K562 (cell line): ENCODE data around the gene LYAR. TPM values are rescaled to one million over a fixed set of nuclear protein-coding genes. Genes with fewer than 3 reads are reported as not detected.

Source experiments
- ATF7 ChIP-seq: fragments of 450-650 bp; IDR thresholded peaks from 2 replicates; pipeline ENCODE4 v1.7.1; 2014; ENCODE audit warnings: mild to moderate bottlenecking, moderate library complexity
- CBX8 ChIP-seq: fragments of 200-600 bp; sonication (generic); IDR thresholded peaks from 2 replicates; pipeline ENCODE4 v1.6.1; 2012; ENCODE audit warnings: borderline replicate concordance, mixed run types, low read depth, mild to moderate bottlenecking, moderate library complexity, mixed read lengths, low read length, control low read depth, inconsistent platforms; ENCODE audit not compliant: poor library complexity, severe bottlenecking; ENCODE audit errors: extremely low read depth
- E2F8 ChIP-seq: fragments of 450-650 bp; IDR thresholded peaks from 2 replicates; pipeline ENCODE4 v1.7.1; 2018; ENCODE audit warnings: mild to moderate bottlenecking, low read depth; ENCODE audit not compliant: partially characterized antibody
- HDAC1 ChIP-seq, 2 experiments: fragments of 450-650 bp; IDR thresholded peaks; 2 replicates each; pipeline ENCODE4 v1.6.1; 2016 to 2017; ENCODE audit warnings: inconsistent platforms in 1 of 2, mild to moderate bottlenecking in 1 of 2, moderate library complexity in 1 of 2
- MXI1 ChIP-seq: IDR thresholded peaks from 2 replicates; pipeline ENCODE4 v1.6.1; 2011; ENCODE audit warnings: low read depth, mild to moderate bottlenecking, improper control_type of control experiment, low read length
- NR1H2 ChIP-seq: sonication (generic); formaldehyde crosslinking; IDR thresholded peaks from 2 replicates; pipeline ENCODE4 v1.4.0; 2020; ENCODE audit warnings: mild to moderate bottlenecking, missing genetic modification reagents
- RUNX1 ChIP-seq: sonication (generic); IDR thresholded peaks from 2 replicates; pipeline ENCODE4 v1.6.1; 2016; ENCODE audit warnings: antibody characterized with exemption, low read depth
- SAFB ChIP-seq: fragments of 200-400 bp; formaldehyde crosslinking; IDR thresholded peaks from 2 replicates; pipeline ENCODE4 v1.6.1; 2017; ENCODE audit warnings: low read depth, low read length, borderline replicate concordance
- SIN3B ChIP-seq: fragments of 450-650 bp; IDR thresholded peaks from 2 replicates; pipeline ENCODE4 v1.6.1; 2017; ENCODE audit warnings: low read depth, mild to moderate bottlenecking, moderate library complexity
- TCF15 ChIP-seq: fragments of 250-450 bp; sonication (Bioruptor Pico); IDR thresholded peaks from 2 replicates; pipeline ENCODE4 v1.8.0; 2022; ENCODE audit warnings: moderate library complexity, mild to moderate bottlenecking, inconsistent platforms
- TFAM ChIP-seq: fragments of 250-450 bp; sonication (Bioruptor Pico); conservative IDR thresholded peaks from 2 replicates; pipeline ENCODE4 v1.5.0; 2021; ENCODE audit warnings: mild to moderate bottlenecking, moderate library complexity
- TRIM24 ChIP-seq, 2 experiments: fragments of 450-650 bp; IDR thresholded peaks; 2 replicates each; pipeline ENCODE4 v1.6.1; 2016
- USF2 ChIP-seq: sonication (generic); formaldehyde crosslinking; IDR thresholded peaks from 2 replicates; pipeline ENCODE4 v1.5.0; 2020; ENCODE audit warnings: missing genetic modification reagents
- ZFX ChIP-seq: sonication (generic); formaldehyde crosslinking; IDR thresholded peaks from 2 replicates; pipeline ENCODE4 v1.8.0; 2022; ENCODE audit warnings: mild to moderate bottlenecking, missing genetic modification reagents, moderate library complexity
- ZNF146 ChIP-seq: IDR thresholded peaks from one replicate; pipeline ENCODE4 v1.6.1; 2018; ENCODE audit warnings: missing compliant biosample characterization; ENCODE audit not compliant: unreplicated experiment
- ZNF592 ChIP-seq: fragments of 450-650 bp; IDR thresholded peaks from 2 replicates; pipeline ENCODE4 v1.6.1; 2017; ENCODE audit warnings: antibody characterized with exemption, mild to moderate bottlenecking
- polyA plus RNA-seq, 8 experiments: library from polyadenylated mRNA; depleted of rRNA in 4 of 8; stranded (reverse) in 5 of 8; unstranded in 3 of 8; fragments of >200 nt; fragmentation: Nextera tagmentation in 2 of 8; fragmentation: Illumina TruSeq in 1 of 8; extraction: Ambion mirVana in 2 of 8; extraction: Trizol in 1 of 8; gene quantifications; 2 replicates each; pipeline versions ENCODE4 v1.2.1 to v1.2.3, GENCODE V29; 2011 to 2014; ENCODE audit warnings: inconsistent platforms in 1 of 8, missing spikeins in 1 of 8
- total RNA-seq, 7 experiments: library from RNA; depleted of rRNA in 6 of 7; stranded (reverse); fragments of >200 nt in 6 of 7; fragmentation: Illumina TruSeq in 2 of 7; extraction: Trizol in 2 of 7; gene quantifications; 2 replicates each; pipeline versions ENCODE4 v1.2.1 to v1.2.3, GENCODE V29; 2011 to 2021; ENCODE audit warnings: low replicate concordance in 1 of 7
- TF ChIP-seq, protein P1 (sequence below): sonication (generic); formaldehyde crosslinking; IDR thresholded peaks from 2 replicates; pipeline ENCODE4 v1.8.1; 2023; ENCODE audit warnings: mild to moderate bottlenecking, missing genetic modification reagents

Gene LYAR
- total and polyA plus RNA-seq, 9 of the 15 experiments (the other 6 are each of a cell fraction or from before 2014, with no cell fraction given), result 28.3 to 172 (median 127) TPM

DNA sequence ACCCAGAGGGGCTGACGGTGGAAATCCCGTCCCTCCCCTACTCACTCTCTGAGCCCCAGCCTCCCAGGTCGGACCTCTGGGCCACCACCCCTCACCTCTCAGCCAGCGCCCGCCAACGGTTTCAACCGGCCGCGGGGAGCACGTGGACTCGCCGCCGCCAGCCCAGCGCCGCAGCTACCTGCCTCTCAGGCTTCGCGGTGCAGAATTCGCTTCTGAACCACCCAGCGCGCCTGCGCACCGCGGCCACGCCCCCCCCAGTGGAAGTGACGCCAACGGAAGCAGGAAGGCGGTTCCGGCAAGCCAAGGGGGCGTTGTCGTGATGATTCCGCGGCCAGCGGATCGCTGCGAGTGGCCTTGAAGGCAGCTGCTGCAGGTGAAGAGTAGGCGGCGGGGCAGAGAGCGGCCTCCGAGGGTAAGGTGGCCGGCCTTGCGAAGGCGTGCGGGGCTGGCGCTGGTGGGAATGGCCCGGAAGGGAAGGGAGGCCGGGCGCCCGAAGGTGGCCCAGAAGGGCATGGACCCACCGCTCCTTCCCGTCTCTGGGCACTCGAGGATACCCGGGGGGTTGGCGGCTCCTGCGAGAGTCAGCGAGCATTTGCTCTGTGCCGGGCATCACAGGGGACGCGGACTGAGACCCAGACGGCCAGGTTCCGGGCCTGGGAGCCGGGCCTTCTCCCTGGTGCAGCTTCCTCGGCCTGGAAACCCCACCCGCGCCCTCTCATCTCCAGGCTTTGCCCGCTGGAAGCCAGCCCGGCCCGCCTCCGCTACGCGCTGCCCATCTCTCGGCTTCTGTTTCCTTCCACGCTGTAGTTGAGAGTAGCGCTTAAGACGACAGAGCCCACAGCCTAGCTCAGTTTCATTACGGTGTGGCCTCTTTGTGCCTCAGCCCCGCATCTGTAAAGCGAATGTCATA lies at the start of gene LYAR, which contains the start of gene ZBTB49 (continued):
- TF ChIP-seq ATF7, result peak; percentile 80
- TF ChIP-seq TFAM, result no peak
- no peak for TF ChIP-seq TRIM24 (IDR thresholded peaks at IDR 0.05)
- TF ChIP-seq ZNF592, result no peak
- no peak for TF ChIP-seq NR1H2 (CRISPR knock-in tag)
- no peak; the same call in 1 of the 2 replicates for TF ChIP-seq SIN3B
- no peak for TF ChIP-seq RUNX1
- TF ChIP-seq SAFB, result no peak
- TF ChIP-seq USF2, result peak; percentile 47
- TF ChIP-seq ZNF146, result no peak
- TF ChIP-seq ZFX (CRISPR knock-in tag), result peak; percentile 62
- no peak for TF ChIP-seq TCF15
- TF ChIP-seq HDAC1 (IDR thresholded peaks at IDR 0.05), result peak; percentile 79 to 98; a peak in 2 of 4 replicates
- TF ChIP-seq MXI1, result peak; percentile 81; the same call in 1 of the 2 replicates
- TF ChIP-seq, protein P1, sequence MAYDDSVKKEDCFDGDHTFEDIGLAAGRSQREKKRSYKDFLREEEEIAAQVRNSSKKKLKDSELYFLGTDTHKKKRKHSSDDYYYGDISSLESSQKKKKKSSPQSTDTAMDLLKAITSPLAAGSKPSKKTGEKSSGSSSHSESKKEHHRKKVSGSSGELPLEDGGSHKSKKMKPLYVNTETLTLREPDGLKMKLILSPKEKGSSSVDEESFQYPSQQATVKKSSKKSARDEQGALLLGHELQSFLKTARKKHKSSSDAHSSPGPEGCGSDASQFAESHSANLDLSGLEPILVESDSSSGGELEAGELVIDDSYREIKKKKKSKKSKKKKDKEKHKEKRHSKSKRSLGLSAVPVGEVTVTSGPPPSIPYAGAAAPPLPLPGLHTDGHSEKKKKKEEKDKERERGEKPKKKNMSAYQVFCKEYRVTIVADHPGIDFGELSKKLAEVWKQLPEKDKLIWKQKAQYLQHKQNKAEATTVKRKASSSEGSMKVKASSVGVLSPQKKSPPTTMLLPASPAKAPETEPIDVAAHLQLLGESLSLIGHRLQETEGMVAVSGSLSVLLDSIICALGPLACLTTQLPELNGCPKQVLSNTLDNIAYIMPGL (CRISPR knock-in tag), result no peak
- TF ChIP-seq E2F8, result peak; percentile 84
- TF ChIP-seq CBX8, result no peak
